SJSA1 (cell line): ENCODE results near the gene RECQL5. TPM values are rescaled to one million over a fixed set of nuclear protein-coding genes. Genes with fewer than 3 reads are reported as not detected.
A peak's percentile ranks its signal among the peaks of the same experiment; 100 is the strongest.
"Not testable (repeated sequence)": the region's sequence is repeated elsewhere in the genome, so short reads cannot be mapped to it uniquely, and the experiment has no call there.

Experiments used
- DNase-seq, 2 experiments: peaks; one replicate each; pipeline ENCODE4 v3.0.0-alpha.2; 2015 to 2020; ENCODE audit warnings: low spot score in 2 of 2, low read depth in 1 of 2
- H3K27ac ChIP-seq: fragments of 250-450 bp; sonication (Bioruptor Pico); 2 replicates; pipeline ENCODE4 v1.5.1; 2020; ENCODE audit warnings: mild to moderate bottlenecking, moderate library complexity
- H3K27me3 ChIP-seq: fragments of 250-450 bp; sonication (Bioruptor Pico); replicated peaks from 2 replicates; pipeline ENCODE4 v1.5.1; 2020; ENCODE audit warnings: mild to moderate bottlenecking, moderate library complexity
- H3K36me3 ChIP-seq: fragments of 250-450 bp; sonication (Bioruptor Pico); 2 replicates; pipeline ENCODE4 v1.5.1; 2020; ENCODE audit warnings: mild to moderate bottlenecking
- H3K4me1 ChIP-seq: fragments of 250-450 bp; sonication (Bioruptor Pico); replicated peaks from 2 replicates; pipeline ENCODE4 v1.6.1; 2021; ENCODE audit warnings: mild to moderate bottlenecking
- H3K4me3 ChIP-seq: fragments of 250-450 bp; sonication (Bioruptor Pico); 2 replicates; pipeline ENCODE4 v1.5.1; 2020; ENCODE audit warnings: mild to moderate bottlenecking
- H3K9me3 ChIP-seq: fragments of 250-450 bp; sonication (Bioruptor Pico); replicated peaks from 2 replicates; pipeline ENCODE4 v1.5.1; 2020; ENCODE audit warnings: mild to moderate bottlenecking
- total RNA-seq: library from RNA; depleted of rRNA; stranded (reverse); fragments of >200 nt; shearing (Covaris generic); gene quantifications from 2 replicates; pipeline ENCODE4 v1.2.3, GENCODE V29; 2014; rRNA removed

The RECQL5 gene
- total RNA-seq, 1 experiment from 2014 or later = 15.7 TPM

- H3K27me3 ChIP-seq = peaks cover 27% of the 10 kb centered on the region
- peaks cover 7% of the 10 kb centered on the region for H3K36me3 ChIP-seq
- H3K27ac ChIP-seq = no peak overlapping the region
- peaks cover 15% of the 10 kb centered on the region for H3K9me3 ChIP-seq
- no peak overlapping the region for H3K4me3 ChIP-seq
- peaks cover 16% of the 10 kb centered on the region for H3K4me1 ChIP-seq
- DNase-seq = no peak
These were observed 75.9 kb downstream of the RECQL5 start for GRCh38 chr17:75590849-75591721.

GRCh38 chr17:75590314-75590761 is 76.6 kb downstream of the RECQL5 start:
- Histone ChIP-seq H3K27ac (no peak overlapping the region), H3K36me3 (peaks cover 7% of the 10 kb centered on the region), H3K27me3 (peaks cover 30% of the 10 kb centered on the region), H3K9me3 (peaks cover 15% of the 10 kb centered on the region), H3K4me3 (no peak overlapping the region), H3K4me1 (peaks cover 16% of the 10 kb centered on the region)
- DNase-seq = no peak

- H3K9me3 ChIP-seq = peaks cover 15% of the 10 kb centered on the region
- peaks cover 7% of the 10 kb centered on the region for H3K36me3 ChIP-seq
- no peak overlapping the region for H3K27ac ChIP-seq
- peaks cover 16% of the 10 kb centered on the region for H3K4me1 ChIP-seq
- no peak for DNase-seq
- H3K27me3 ChIP-seq = peaks cover 30% of the 10 kb centered on the region
- no peak overlapping the region; the same call in 1 of the 2 replicates for H3K4me3 ChIP-seq
These were observed 77.0 kb downstream of the RECQL5 start for GRCh38 chr17:75589919-75590303.

DNA sequence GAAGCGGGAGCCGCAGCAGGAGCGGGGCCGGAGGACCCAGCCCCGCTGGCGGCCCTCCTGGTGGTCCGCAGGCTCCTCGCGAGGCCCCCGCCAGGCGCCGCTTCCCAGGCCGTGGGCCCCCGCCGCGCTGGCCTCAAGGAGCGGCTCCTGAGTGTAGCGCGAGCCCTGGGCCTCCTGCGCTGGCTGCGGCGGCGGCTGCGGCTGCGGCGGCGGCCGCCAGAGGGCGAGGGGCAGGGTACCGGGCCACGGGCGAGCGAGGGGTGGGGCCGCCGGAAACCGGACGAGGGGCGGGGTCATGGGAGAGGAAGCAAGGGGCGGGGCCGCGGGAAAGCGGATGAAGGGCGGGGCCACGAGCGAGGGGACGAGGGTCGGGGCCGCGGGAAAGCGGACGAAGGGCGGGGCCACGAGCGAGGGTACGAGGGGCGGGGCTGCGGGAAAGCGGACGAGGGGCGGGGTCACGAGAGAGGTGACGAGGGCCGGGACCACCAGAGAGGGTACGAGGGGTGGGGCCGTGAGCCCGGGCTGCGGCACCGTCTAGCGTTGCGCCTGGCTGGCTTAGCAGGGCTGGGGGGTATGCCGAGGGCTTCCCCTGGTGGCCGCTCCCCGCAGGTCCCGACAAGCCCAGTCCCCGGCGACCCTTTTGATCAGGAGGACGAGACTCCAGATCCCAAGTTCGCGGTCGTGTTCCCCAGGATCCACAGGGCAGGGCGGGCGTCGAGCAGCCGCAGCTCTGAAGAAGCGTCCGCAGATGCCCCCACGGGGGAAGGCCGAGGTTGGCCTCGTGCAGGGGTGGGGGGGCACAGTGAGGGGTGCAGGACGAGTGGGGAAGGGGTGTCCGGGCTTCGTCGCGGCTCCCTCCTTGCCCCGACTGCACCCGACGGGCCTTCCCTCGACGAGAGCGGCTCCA is 77.7 kb downstream of the RECQL5 start:
- no peak overlapping the region for H3K27ac ChIP-seq
- peak; percentile 75 to 98 for DNase-seq
- H3K4me1 ChIP-seq = peaks cover 16% of the 10 kb centered on the region
- H3K9me3 ChIP-seq = peaks cover 15% of the 10 kb centered on the region
- H3K4me3 ChIP-seq = peak overlapping the region; percentile 41
- peaks cover 7% of the 10 kb centered on the region for H3K36me3 ChIP-seq
- H3K27me3 ChIP-seq = peaks cover 30% of the 10 kb centered on the region

- Histone ChIP-seq H3K27me3 (peaks cover 30% of the 10 kb centered on the region), H3K36me3 (peaks cover 7% of the 10 kb centered on the region), H3K9me3 (peaks cover 15% of the 10 kb centered on the region), H3K4me3 (peak overlapping the region; percentile 41), H3K27ac (no peak overlapping the region), H3K4me1 (peaks cover 16% of the 10 kb centered on the region)
- DNase-seq = no peak
These were observed 78.3 kb downstream of the RECQL5 start for GRCh38 chr17:75588596-75589011.

GRCh38 chr17:75587675-75588595 is 79.0 kb downstream of the RECQL5 start, which contains the start of gene MYO15B:
Gene MYO15B (plus strand): TSS chr17:75587800. CDS start chr17:75588058, 258 bp downstream.
- Histone ChIP-seq H3K4me3 (peak within 1 kb of the TSS; percentile 41), H3K27me3 (peaks cover 30% of the 10 kb centered on the region), H3K4me1 (peaks cover 16% of the 10 kb centered on the region), H3K36me3 (peaks cover 7% of the 10 kb centered on the region), H3K27ac (no peak within 1 kb of the TSS), H3K9me3 (peaks cover 15% of the 10 kb centered on the region)
- no peak for DNase-seq

DNA sequence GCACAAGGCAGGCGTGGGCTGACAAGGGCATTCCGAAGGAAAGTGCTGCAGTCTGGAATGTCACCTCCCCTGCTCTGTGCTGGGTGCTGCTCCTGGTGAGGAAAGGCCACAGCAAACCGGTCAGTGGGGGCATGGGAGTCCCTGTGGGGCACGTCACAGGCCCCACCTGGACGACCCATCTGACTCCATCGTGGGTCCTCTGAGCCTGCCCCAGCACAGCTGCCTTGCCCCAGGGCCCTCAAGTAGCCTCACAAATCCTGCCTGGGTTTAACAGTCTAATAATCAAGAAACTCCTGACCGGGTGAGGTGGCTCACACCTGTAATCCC is 82.1 kb downstream of the RECQL5 start:
- H3K4me1 ChIP-seq = peaks cover 16% of the 10 kb centered on the region

DNA sequence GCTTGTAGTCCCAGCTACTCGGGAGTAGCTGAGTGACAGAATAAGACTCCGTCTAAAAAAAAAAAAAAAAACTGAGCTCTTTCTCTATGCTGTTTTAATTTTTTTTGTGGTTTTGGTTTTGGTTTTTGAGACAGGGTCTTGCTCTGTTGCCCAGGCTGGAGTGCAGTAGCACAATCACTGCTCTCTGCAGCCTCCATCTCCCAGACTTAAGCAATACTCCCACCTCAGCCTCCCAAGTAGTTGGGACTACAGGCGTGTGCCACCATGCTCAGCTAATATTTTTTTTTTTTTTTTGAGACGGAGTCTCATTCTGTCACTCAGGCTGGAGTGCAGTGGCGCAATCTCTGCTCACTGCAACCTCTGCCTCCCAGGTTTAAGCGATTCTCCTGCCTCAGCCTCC is 83.8 kb downstream of the RECQL5 start:
- not testable (repeated sequence) for H3K36me3 ChIP-seq, DNase-seq, H3K4me1 ChIP-seq, H3K27ac ChIP-seq, H3K4me3 ChIP-seq
- peaks cover 13% of the 10 kb centered on the region; the same call in 1 of the 2 replicates for H3K9me3 ChIP-seq
- peaks cover 23% of the 10 kb centered on the region for H3K27me3 ChIP-seq

More for the DNA sequence above, 82.1 kb downstream of the RECQL5 start:
- no peak for DNase-seq
- Histone ChIP-seq H3K4me3 (no peak overlapping the region), H3K27me3 (peaks cover 30% of the 10 kb centered on the region), H3K36me3 (peaks cover 7% of the 10 kb centered on the region), H3K9me3 (peaks cover 21% of the 10 kb centered on the region), H3K27ac (no peak overlapping the region)

GRCh38 chr17:75581121-75581725 is 85.7 kb downstream of the RECQL5 start:
- DNase-seq, H3K27me3 ChIP-seq, H3K36me3 ChIP-seq, H3K4me3 ChIP-seq, H3K9me3 ChIP-seq, H3K4me1 ChIP-seq, H3K27ac ChIP-seq: not testable (repeated sequence)

Other genes with a start within 250 kb of the RECQL5 start
- 62.9 and 109 TPM in 2 replicates for gene TMEM94, start 210.5 kb downstream of the RECQL5 start, total RNA-seq
- 14.2 and 19.7 TPM in 2 replicates for gene CASKIN2, start 151.6 kb downstream of the RECQL5 start, total RNA-seq
- gene TSEN54, start 150.6 kb downstream of the RECQL5 start, total RNA-seq = 54.0 and 78.4 TPM in 2 replicates
- 5.8 and 6.6 TPM in 2 replicates for gene LLGL2, start 141.5 kb downstream of the RECQL5 start, total RNA-seq
- 0.03 TPM in 1 of 2 replicates, not detected in the other for gene MYO15B, start 79.4 kb downstream of the RECQL5 start, total RNA-seq
- gene SMIM5, start 33.7 kb downstream of the RECQL5 start, total RNA-seq = 0.05 TPM in 1 of 2 replicates, not detected in the other
- 90.5 and 208 TPM in 2 replicates for gene SAP30BP, start 184 bp upstream of the RECQL5 start, total RNA-seq
- gene ITGB4, start 54.3 kb upstream of the RECQL5 start, total RNA-seq = not detected in 2 replicates
- gene GALK1, start 98.0 kb upstream of the RECQL5 start, total RNA-seq = 50.5 and 50.6 TPM in 2 replicates
- gene UNK, start 117.7 kb upstream of the RECQL5 start, total RNA-seq = 28.8 and 42.8 TPM in 2 replicates
- not detected in 2 replicates for gene UNC13D, start 177.2 kb upstream of the RECQL5 start, total RNA-seq
- 22.6 and 28.8 TPM in 2 replicates for gene WBP2, start 188.2 kb upstream of the RECQL5 start, total RNA-seq
- 11.9 and 17.5 TPM in 2 replicates for gene TRIM47, start 211.4 kb upstream of the RECQL5 start, total RNA-seq
- 11.9 and 17.6 TPM in 2 replicates for gene TRIM65, start 229.8 kb upstream of the RECQL5 start, total RNA-seq
- gene MRPL38, start 237.7 kb upstream of the RECQL5 start, total RNA-seq = 54.0 and 55.7 TPM in 2 replicates